Suppressor macrophage (primary cell): ENCODE data around the gene ADD1.

Experiments
- DNase-seq, 4 experiments: peaks; one replicate each; pipeline ENCODE4 v3.0.0-alpha.2; 2020 to 2022

The ADD1 gene

DNA sequence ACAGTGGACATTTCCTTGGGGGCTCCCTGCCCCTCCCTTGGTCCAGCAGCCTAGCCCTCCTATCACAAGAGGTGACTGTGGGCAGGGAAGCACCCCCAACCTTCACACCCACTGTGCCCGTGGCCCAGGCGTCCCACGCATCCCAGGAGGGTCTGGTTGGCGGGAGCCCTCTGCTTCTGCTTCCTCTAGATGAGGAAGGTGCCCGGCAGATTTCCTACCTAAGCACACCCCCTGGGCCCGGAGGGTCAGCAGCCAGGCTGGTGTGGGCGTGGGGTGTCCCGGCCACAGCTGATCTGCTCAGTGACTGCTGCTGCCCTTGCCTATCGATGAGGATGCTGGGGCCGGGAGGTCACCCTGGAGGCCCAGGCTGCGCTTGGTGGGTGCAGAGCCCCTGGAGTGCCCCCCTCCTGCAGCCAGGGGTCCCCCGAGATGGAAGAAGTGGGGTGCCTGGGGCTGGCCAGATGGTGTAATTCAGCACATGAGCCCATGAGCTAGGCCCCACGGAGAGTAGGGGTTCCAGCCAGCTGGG, 38.6 kb upstream of the ADD1 start:
- peak in 2 of 4 experiments; percentile 67 to 72 for DNase-seq

DNA sequence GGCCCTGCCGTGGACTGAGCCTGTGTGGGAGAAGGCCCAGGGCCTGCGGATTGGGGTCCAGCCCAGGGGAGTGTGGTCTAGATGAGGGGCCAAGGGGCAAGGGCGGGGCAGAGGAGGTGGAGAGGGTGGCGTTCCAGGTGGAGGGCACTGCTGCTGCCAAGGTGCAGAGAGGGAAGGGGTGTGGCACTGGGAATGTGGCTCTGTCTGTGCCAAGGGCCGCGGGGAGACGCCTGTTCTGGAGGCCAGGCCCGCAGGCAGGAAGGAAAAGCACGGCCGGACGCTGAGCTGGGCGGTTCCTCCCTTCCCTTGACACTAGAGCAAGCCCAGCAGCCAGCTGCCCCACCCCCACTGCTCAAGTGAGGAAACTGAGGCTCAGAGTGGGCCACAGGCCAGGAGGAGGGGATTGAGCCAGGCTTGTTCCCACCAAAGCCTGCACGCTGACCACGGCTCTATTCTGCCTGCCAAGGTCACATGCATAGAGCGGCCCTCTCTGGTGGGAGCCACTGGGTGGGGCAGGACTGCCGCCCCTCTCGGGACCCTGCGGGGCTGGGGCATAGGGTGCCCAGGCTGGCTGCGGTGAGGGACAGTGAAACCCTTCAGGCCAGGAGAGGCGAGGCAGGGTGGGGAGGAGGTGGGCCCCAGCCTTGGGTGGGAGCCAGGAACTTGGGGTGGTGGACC, 37.8 kb upstream of the ADD1 start:
- peak in 1 of 4 experiments; percentile 56 for DNase-seq

DNA sequence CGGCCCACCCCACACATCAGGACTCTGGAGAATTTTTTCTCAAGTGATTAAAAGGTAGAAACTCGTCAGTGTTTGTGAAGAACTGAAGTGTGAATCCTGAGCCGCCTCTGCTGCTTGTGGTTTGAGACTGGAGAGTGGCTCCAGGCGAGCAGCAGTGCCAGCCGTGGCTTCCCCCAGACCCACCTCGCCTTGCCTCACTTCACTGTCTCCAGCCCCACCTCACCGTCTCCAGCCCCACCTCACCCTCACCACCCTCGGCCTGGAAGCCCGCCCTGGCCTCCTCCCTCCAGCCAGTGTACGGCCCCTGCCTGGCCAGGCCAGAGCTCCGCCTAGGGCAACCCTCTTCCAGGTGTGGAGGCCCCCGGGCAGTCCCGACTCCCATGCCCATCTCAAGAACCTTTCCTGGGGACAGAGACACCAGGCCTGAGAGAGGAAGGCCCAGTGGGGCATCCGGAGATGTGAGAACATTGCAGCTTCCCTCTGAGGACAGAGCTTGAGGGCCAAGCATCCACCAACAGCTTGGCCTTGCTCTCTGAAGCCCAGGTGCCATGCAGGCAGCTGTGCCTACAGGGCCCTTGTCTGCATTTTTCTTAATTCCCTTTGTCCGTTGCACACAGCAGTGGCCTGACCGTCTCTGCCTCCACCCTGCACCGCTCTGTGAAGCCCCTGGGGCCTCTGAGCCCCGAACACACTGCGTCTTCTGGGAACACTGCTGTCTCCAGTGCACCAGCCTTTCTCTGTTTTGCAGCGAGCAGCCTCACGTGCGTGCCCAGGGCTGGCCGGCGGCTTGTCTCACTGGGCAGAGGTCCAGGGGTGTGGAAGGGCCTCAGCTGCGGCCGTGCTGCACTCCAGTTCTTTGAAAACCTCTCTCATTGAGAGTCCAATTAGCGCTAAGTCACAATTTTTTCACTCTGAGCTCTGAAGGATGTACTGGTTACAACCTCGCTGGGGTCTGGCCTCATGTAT, 37.0 kb upstream of the ADD1 start:
- DNase-seq = no peak

DNA sequence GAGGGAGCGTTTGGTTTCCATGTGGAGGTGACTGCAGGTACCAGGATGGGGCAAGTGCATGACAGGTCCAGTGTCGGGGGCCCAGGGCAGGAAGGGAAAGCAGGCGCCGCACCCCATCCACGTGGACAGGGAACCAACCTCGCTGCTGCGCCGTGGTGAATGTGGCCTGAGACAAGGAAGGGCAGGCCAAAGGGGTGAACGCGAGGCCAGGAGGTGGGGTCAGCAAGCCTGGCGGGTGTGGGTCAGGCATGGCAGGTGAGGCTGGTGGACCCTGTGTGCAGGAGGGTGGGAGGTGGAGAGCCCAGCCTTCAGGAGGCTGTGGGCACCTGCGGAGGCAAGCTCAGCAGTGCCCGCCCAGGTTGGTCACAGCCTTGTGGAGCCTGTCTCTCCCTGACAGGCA, 36.1 kb upstream of the ADD1 start:
- DNase-seq = no peak

DNA sequence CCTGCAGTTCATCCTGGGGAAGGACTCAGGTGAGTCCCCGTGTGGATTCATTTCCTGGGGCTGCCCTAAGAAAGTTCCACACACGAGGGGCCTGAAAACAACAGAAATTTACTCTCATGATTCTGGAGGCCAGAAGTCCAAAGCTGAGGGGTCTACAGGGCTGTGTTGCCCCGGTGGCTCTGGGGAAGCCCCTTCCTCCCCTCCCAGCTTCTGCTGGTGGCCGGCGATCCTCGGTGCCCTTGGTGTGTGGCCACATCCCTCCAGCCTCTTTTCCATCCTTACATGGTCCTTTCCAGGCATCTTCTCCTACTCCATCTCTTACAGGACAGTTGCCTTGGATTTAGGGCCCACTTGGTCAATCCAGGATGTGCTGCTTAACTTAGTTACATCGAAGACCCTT, 35.6 kb upstream of the ADD1 start:
- no peak for DNase-seq

DNA sequence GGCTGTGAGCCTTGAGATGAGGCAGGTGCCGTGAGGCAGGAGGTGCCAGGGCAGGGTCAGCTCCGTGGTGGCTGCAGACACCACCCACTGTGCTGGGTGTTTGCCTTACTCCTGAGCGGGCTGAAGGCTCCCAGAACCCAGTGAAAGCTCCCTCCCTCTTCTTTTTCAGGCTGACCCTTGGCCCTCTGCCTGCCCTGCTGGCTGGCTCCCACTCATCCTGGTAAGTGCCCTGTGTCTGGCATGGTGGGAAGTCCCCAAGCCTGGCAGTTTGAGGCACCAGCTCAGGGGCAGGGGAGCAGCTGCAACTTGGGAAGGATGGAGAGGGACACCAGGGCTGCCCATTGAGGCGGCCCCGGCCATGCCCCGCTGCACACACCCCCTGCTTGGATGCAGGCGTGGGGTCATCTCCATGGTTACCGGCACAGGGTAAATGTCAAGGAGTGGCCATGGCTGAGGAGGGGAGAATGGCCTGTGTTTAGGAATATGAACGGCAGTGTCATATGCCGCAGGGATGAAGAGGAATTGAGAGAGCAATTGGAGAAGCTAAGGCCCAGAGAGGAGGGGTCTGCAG, 33.9 kb upstream of the ADD1 start:
- peak in 2 of 4 experiments; percentile 49 to 59 for DNase-seq

DNA sequence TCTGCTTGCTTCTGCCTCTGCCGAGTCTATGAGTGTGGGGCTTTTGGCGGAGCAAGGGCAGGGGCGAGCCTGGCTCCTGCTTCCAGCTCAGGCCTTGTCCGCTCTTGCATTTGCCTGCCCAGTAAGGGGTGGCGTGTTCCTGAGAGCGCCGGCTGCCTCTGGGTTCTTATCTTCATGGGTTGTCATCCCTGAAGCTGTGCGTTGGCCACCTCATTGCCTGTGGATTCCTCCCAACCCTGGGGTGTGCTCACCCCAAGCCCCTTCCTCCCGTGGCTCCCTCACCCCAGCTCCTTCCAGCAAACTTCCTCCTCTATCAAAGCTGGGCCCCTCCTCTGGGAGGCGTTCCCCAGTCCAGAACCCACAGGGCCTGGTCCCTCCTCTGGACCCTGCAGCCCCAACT, 33.3 kb upstream of the ADD1 start:
- peak in 2 of 4 experiments; percentile 41 to 46 for DNase-seq

DNA sequence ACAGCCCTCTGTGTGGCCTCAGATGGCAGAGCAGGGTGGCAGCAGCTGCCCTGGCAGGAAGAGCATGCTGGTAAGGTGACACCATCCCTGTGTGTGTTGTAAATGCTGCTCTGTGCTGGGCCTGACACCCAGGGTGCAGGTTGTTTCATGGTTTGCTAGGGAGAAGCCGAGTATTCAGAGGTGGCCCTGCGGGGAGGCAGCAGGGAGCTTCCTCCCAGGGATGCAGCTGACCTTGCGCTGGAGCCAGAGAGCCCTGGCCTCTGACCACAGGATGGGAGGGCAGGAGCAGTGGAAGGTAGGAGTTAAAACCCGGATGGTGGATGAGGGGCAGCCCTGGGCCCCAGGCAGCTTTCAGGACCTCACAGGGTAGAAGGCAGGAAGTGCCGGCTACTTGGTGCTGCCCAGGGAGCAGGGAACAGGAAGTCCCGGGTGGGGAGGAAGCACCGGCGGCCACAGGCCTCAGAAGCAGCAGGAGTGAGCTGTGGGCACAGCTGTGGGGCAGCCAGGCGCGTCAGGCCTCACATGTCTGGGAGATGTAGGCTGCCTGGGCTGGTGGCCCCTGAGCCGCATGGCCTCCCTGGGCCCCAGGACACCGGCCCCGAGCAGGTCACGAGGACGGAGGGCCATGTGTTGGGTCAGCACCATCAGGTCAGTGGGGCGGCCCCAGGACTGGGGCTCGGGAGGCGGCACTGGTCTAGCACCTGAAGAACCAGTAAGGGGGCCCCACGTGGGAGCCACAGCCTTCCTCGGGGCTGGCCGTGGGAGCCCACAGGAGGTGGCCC, 31.6 kb upstream of the ADD1 start:
- DNase-seq = peak; percentile 93 to 97 (median 95)

DNA sequence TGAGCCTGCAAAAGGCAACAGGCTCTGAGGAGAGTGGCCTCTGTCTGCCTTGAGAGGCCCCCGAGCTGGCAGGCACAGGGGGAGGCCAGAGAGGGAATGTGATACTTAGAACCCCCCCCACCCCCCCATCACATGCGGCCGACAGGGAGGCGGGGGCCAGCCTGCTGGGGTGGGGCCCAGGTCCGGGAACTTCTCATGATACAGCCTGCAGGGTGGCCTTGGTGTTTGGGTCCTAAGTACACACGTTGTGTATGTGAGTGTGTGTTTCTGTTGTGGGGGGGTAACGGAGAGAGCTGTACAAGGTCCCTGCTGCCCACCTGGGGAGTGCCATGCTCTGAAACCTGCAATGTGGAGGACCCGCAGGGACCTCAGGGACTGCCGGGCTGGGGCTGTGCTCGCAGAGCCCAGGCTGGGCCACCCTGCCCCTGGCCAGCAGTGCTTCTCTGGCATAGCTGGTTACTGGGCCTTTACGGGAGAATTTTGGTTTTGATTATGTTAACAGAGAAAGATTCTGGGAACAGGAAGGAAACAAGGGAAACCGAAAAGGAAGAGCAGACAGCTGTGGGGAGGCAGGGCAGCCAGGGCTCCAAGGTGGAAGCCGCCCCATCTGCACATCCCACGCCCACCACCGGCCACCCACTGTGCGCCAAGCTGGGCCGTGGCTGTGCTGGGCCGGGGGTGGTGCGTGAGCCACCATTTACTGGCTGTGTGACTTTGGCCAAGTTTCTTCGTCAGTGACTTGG, 30.9 kb upstream of the ADD1 start:
- peak in 2 of 4 experiments; percentile 53 to 61 for DNase-seq

DNA sequence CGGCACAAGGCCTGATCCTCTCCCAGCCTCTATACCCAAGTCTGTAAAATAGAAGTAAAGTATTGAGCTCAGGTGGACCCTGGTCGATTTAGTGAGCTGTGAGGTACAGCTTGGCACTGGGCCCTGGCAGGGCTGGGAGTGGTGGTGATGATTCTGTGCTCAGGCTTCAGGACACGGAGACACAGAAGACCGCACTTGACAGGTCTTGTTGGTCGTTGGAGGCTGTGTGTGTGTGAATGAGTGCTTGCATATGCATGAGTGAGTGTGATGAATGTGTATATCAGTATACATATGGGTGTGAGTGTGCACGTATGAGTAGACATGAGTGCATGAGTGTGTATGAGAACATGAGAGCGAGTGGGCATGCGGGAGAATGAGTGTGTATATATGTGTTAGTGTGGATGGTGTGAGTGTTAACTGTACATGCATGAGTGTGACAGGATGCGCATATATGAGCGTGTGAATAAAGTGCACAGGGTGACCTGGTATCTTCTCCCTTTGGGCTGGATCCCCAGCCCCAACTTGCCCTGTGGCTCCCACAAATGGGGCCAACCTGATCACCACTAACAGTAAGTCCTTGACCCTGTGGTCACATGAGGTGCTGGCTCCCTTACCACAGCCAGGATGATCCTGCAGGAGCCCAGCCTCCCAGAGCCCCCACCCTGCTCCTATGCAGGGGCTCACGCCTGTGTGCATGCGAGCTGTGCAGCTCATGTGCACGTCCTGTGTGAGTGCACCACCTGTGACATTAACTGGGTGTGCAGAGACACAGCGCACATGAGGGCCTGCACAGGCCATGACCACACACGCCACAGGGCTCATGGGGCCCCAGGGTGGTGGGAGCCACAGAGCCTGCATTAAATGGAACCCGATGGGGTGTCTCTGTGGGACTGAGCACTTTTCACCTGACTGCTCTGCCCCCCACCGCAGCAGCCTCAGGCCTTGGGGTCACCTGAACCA, 29.9 kb upstream of the ADD1 start:
- DNase-seq = no peak

DNA sequence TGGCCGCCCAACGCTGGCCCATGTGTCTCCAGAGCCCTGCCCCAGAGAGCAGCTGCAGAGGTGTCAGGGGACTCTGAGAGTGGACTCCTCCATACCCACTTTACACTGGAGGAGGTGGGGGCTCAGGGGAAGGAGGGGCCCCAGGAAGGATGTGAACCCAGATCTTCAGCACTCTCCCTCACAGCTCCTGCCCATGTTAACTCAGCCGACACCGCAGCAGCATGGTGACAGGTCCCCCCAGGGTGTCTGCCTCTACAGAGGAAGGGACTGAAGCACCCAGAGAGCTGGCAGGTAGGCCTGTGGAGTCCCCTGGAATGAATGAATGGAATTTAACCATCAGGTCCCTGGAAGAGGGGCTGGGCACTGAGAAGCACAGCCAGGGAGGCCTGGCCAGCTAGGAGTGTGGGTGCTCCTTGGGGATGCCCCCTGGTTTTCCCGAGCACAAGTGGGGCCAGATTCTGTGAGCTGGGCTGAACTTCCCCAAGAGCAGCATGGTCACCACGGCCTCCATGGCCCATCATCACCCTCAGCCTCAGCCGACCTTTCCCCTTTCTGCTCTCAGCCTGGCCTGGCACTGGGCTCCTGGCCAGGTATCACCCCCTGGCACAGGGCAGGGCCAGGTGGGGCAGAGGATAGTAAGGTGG, 28.9 kb upstream of the ADD1 start:
- peak in 1 of 4 experiments; percentile 30 for DNase-seq

DNA sequence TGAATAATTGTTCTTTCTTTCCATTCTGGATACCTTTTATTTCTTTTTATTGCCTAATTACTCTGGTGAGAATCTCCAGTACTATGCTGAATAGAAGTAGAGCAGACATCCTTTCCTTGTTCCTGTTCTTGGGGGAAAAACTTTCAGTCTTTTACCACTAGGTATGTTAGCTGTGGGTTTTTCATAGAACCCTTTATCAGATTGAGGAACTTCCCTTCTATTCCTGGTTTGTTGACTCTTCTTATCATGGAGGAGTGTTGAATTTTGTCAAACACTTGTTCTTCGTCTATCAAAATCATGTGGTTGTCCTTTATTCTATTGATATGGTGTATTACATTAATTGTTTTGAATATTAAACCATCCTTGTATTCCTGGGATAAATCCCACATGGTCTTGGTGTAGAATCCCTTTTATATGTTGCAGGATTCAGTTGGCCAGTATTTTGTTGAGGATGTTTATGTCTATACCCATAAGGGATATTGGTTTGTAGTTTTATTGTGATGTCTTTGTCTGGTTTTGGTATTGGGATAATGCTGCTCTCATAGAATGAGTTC, 27.2 kb upstream of the ADD1 start:
- DNase-seq = peak in 1 of 4 experiments; percentile 49

DNA sequence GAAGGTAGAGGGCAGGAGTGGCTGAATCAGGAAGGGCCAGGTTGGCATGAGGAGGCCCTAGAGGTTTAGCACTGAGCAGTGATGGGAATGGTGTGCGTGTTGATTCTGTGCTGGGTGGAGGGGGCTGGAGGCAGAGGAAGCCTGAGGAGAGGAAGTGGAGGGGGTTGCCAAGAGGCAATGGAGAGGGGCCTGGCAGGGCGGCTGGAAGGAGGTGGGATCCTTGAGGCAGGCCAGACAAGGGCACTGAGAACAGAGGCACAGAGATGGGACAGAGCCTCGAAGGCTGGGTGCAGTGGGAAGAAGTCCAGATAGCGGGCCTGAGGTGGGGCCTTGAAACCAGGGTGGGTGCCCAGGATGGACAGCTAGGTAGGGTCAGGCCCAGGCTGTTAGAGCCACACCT, 26.5 kb upstream of the ADD1 start:
- peak in 2 of 4 experiments; percentile 39 to 44 for DNase-seq

DNA sequence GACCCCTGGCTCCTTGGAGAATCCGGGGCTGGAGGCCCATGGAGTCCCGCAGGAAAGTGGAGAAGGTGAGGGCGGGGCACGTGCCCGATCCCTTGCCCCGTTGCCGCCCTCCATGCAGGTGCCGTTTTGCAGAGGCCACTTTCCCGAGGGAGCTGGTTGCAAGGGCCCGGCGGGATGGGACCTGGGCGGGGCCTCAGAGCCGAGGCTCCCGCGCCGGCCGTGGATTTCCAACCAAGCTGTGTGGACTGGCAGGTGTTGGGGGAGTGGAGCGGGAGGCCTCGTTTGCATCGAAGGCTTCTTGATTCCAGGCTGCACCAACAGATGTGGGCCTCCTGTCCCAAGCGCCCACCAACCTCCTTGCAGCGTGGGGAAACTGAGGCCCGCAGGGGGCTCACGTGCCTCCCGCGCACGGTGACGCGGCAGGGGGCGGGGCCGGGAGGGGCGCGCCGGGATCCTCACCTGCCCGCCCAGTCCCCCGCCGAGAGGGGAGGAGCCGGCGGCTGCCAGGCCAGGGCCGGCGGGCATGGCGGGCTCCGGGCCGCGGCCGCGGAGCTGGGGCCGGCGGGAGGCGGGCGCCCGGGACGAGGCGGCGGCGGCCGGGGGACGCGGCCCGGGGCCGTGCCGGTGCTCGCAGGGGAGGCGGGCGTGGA, 25.8 kb upstream of the ADD1 start:
- peak in 1 of 4 experiments; percentile 36 for DNase-seq

DNA sequence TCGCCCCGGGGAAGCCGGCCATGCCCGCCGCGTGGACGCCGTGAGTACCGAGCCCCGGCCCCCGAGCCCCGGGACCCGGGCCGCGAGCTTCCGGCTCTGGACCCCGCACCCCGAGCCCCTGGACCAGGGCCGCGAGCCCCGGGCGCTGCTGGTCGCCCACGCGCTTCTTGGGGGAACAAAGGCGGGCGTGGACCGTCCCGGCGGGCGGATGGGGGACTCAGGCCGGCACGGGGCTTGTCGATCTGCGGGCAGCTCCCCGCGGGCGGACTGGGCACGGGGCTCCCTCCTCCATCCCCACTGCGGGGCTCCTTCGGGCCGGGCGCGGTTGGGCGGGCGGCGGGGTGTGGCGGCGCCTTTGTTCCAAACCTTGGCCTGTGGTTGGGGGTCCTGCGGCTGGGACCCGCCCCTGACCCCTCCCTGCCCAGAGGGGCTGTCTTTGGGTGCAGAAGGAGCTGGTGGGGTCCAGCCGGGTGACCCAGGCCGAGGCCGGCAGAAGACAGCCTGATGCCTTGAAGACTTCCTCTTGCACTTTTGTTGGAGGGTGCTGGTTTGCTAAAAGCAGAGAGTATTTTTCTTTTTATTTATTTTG, 25.2 kb upstream of the ADD1 start:
- DNase-seq = peak in 1 of 4 experiments; percentile 43

DNA sequence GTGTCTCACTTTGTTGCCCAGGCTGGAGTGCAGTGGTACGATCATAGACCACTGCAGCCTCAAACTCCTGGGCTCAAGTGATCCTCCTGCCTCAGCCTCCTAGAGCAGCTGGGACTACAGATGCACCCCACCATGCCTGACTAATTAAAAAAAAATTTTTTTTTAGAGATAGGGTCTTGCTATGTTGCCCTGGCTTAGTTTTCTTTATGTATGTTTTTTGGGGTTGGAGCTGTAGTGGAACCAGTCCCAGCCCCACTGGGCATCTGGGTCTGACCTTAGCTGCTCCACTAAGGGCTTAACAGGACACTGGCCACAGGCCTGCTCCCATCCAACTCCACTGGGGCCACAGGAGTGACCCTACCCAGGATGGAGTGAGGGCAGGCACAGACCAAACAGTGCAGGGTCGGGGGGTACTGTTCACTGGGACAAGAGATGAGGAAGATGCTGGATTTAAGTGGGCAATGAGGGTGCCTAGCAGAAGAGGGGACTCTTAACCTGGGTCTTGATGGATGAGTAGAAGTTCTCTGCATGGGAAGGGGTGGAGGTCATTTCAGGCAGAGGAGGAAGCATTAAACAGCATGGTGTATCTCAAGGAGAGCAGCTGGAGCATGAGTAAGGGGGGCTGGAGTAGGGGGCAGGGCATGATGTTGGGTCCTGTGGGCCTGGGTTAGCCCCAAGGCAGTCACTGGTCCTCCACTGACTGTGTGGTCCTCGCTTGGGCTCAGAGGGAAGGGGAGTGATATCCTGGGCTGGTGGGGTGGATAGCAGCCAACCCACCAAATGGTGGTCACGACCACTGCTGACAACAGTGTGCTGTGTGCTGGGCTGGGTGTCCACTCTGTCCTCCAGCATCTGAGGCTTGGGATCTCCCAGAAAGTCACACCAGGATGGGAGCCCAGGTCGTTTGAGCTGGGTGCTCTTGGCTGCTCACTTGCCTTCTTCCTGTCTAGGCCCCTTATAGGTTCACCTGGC, 24.1 kb upstream of the ADD1 start:
- DNase-seq = no peak
